Measurements from ENCODE around the gene TTC29.

TTC29 gene

GRCh38 chr4:146915132-146915531 is 30.5 kb downstream of the TTC29 start:
- Histone ChIP-seq H4K20me1 (ENCODE audit: insufficient read depth, low read length) (no peaks in the 10 kb centered on the region), H3F3A (ENCODE audit: insufficient read depth, low read length) (no peaks in the 10 kb centered on the region), H3K27me3 (replicated peaks; ENCODE audit: insufficient read depth, low read length) (no peaks in the 10 kb centered on the region), H3K36me3 (replicated peaks; ENCODE audit: insufficient read depth, low read length) (no peaks in the 10 kb centered on the region), H3K4me3 (ENCODE audit: low read length) (no peak overlapping the region), H3K79me2 (ENCODE audit: low read length) (no peaks in the 10 kb centered on the region), H3K9me2 (replicated peaks; ENCODE audit: insufficient read depth, low read length) (no peaks in the 10 kb centered on the region), H3K4me2 (ENCODE audit: low read depth, low read length) (no peak overlapping the region), H3K4me1 (ENCODE audit: low read length) (no peaks in the 10 kb centered on the region), H3K9me3 (replicated peaks; ENCODE audit: insufficient read depth, low read length) (no peaks in the 10 kb centered on the region), H2AFZ (ENCODE audit: low read length) (no peak overlapping the region), H3K27ac (ENCODE audit: low read length) (no peak overlapping the region), H3K9ac (ENCODE audit: low read length) (no peak overlapping the region)
- no peak for DNase-seq
- TF ChIP-seq EZH2 (optimal IDR thresholded peaks at IDR 0.05; ENCODE audit: low read depth, low read length) (no peak), EZH2phosphoT487 (IDR thresholded peaks at IDR 0.05; ENCODE audit: low read length) (no peak)
- TF ChIP-seq, protein P1, sequence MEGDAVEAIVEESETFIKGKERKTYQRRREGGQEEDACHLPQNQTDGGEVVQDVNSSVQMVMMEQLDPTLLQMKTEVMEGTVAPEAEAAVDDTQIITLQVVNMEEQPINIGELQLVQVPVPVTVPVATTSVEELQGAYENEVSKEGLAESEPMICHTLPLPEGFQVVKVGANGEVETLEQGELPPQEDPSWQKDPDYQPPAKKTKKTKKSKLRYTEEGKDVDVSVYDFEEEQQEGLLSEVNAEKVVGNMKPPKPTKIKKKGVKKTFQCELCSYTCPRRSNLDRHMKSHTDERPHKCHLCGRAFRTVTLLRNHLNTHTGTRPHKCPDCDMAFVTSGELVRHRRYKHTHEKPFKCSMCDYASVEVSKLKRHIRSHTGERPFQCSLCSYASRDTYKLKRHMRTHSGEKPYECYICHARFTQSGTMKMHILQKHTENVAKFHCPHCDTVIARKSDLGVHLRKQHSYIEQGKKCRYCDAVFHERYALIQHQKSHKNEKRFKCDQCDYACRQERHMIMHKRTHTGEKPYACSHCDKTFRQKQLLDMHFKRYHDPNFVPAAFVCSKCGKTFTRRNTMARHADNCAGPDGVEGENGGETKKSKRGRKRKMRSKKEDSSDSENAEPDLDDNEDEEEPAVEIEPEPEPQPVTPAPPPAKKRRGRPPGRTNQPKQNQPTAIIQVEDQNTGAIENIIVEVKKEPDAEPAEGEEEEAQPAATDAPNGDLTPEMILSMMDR (IDR thresholded peaks at IDR 0.05; ENCODE audit: low read length): no peak

- Histone ChIP-seq H3K4me3 (ENCODE audit: low read length) (no peak overlapping the region), H4K20me1 (ENCODE audit: insufficient read depth, low read length) (no peaks in the 10 kb centered on the region), H3K27me3 (replicated peaks; ENCODE audit: insufficient read depth, low read length) (no peaks in the 10 kb centered on the region), H3K36me3 (replicated peaks; ENCODE audit: insufficient read depth, low read length) (no peaks in the 10 kb centered on the region), H3K9ac (ENCODE audit: low read length) (no peak overlapping the region), H3K27ac (ENCODE audit: low read length) (no peak overlapping the region), H3K9me2 (replicated peaks; ENCODE audit: insufficient read depth, low read length) (no peaks in the 10 kb centered on the region), H2AFZ (ENCODE audit: low read length) (no peak overlapping the region), H3K4me2 (ENCODE audit: low read depth, low read length) (no peak overlapping the region), H3K4me1 (ENCODE audit: low read length) (no peaks in the 10 kb centered on the region), H3K9me3 (replicated peaks; ENCODE audit: insufficient read depth, low read length) (no peaks in the 10 kb centered on the region), H3F3A (ENCODE audit: insufficient read depth, low read length) (no peaks in the 10 kb centered on the region), H3K79me2 (ENCODE audit: low read length) (no peaks in the 10 kb centered on the region)
- no peak for DNase-seq
- TF ChIP-seq EZH2phosphoT487 (IDR thresholded peaks at IDR 0.05; ENCODE audit: low read length) (no peak), EZH2 (optimal IDR thresholded peaks at IDR 0.05; ENCODE audit: low read depth, low read length) (no peak)
- TF ChIP-seq, protein P1 (IDR thresholded peaks at IDR 0.05; ENCODE audit: low read length): no peak
These were observed 45.4 kb downstream of the TTC29 start for GRCh38 chr4:146900295-146900694.

GRCh38 chr4:146890301-146890700 is 55.4 kb downstream of the TTC29 start:
- H3K9me3 ChIP-seq (replicated peaks; ENCODE audit: insufficient read depth, low read length): no peaks in the 10 kb centered on the region
- no peaks in the 10 kb centered on the region for H3K79me2 ChIP-seq (ENCODE audit: low read length)
- H3K9ac ChIP-seq (ENCODE audit: low read length): no peak overlapping the region
- no peak overlapping the region for H2AFZ ChIP-seq (ENCODE audit: low read length)
- no peaks in the 10 kb centered on the region for H3F3A ChIP-seq (ENCODE audit: insufficient read depth, low read length)
- no peak overlapping the region for H3K27ac ChIP-seq (ENCODE audit: low read length)
- no peaks in the 10 kb centered on the region for H3K4me1 ChIP-seq (ENCODE audit: low read length)
- H3K4me2 ChIP-seq (ENCODE audit: low read depth, low read length): no peak overlapping the region
- DNase-seq: no peak
- H3K9me2 ChIP-seq (replicated peaks; ENCODE audit: insufficient read depth, low read length): no peaks in the 10 kb centered on the region
- no peak overlapping the region for H3K4me3 ChIP-seq (ENCODE audit: low read length)
- H4K20me1 ChIP-seq (ENCODE audit: insufficient read depth, low read length): no peaks in the 10 kb centered on the region
- TF ChIP-seq EZH2 (optimal IDR thresholded peaks at IDR 0.05; ENCODE audit: low read depth, low read length) (no peak), EZH2phosphoT487 (IDR thresholded peaks at IDR 0.05; ENCODE audit: low read length) (no peak)
- TF ChIP-seq, protein P1 (IDR thresholded peaks at IDR 0.05; ENCODE audit: low read length): no peak
- no peaks in the 10 kb centered on the region for H3K27me3 ChIP-seq (replicated peaks; ENCODE audit: insufficient read depth, low read length)
- no peaks in the 10 kb centered on the region for H3K36me3 ChIP-seq (replicated peaks; ENCODE audit: insufficient read depth, low read length)

Measured in MM.1S (cell line).